Measurements from ENCODE around the gene EPB41L2.

DNA sequence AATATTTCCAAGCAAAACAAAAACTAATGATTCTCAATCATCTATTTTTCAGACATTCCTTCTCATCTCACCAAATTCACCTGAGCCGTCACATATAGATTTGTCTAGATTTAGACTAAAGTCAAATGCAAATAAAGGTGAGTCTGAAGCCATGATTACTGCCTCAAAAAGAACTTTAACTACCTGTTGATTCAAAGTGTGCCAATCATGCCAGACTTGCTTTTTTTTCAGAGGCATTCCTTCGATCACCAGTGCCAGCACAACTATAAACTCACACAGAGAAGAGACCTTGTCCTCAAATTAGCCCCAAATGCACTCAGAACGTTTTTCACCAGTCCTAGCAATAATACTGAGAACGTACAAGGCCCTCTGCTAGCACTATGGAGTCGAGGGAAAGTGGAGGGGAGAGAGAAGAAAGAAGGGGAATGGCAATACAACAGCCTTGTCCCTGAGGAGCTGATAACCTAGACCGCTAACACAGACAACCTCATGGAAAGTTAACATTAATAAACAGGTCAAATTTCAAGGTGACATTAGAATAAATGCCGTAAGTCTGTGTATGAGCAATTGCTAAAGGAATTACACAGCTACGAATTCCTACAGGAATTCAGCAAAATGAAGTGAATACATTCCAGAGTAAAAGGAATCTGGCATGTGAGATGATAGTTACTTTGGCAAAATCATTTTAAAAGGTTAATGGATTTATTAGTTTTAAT, 60.9 kb downstream of the EPB41L2 start:
- TF ChIP-seq, protein P1, sequence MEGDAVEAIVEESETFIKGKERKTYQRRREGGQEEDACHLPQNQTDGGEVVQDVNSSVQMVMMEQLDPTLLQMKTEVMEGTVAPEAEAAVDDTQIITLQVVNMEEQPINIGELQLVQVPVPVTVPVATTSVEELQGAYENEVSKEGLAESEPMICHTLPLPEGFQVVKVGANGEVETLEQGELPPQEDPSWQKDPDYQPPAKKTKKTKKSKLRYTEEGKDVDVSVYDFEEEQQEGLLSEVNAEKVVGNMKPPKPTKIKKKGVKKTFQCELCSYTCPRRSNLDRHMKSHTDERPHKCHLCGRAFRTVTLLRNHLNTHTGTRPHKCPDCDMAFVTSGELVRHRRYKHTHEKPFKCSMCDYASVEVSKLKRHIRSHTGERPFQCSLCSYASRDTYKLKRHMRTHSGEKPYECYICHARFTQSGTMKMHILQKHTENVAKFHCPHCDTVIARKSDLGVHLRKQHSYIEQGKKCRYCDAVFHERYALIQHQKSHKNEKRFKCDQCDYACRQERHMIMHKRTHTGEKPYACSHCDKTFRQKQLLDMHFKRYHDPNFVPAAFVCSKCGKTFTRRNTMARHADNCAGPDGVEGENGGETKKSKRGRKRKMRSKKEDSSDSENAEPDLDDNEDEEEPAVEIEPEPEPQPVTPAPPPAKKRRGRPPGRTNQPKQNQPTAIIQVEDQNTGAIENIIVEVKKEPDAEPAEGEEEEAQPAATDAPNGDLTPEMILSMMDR (IDR thresholded peaks at IDR 0.05 in 8 of 11, conservative IDR thresholded peaks at IDR 0.05 in 3 of 11): no peak
- no peak for TF ChIP-seq POLR2A (IDR thresholded peaks at IDR 0.05)

All from spleen (tissue), 7 donors.